A673 (cell line): ENCODE results near the gene STK17A. TPM values are rescaled to one million over a fixed set of nuclear protein-coding genes. Genes with fewer than 3 reads are reported as not detected.

Experiments
- BruUV-seq: library from RNA; stranded (reverse); fragments of 400-500 nt; replicated peaks from 2 replicates; lab custom pipeline; 2021; lab: Mats Ljungman, UMichigan
- CTCF ChIA-PET: fragments of 300-600 bp; sonication (Branson Sonifier 250); formaldehyde crosslinking; loops from one replicate; lab custom pipeline; 2022; ENCODE audit warnings: antibody characterized with exemption; lab: Charles Lee
- POLR2A ChIA-PET: fragments of 300-600 bp; sonication (Branson Sonifier 250); formaldehyde crosslinking; loops from one replicate; lab custom pipeline; 2022; ENCODE audit warnings: antibody characterized with exemption; ENCODE audit not compliant: low non-redundant PET; lab: Charles Lee
- DNase-seq: peaks from one replicate; pipeline ENCODE4 v3.0.0-alpha.2; 2015; ENCODE audit warnings: low spot score
- H3K27ac ChIP-seq: fragments of 200-600 bp; sonication (generic); 2 replicates; pipeline ENCODE4 v1.5.1; 2016; ENCODE audit warnings: mixed run types, low read depth, mild to moderate bottlenecking, mixed read lengths, antibody characterized with exemption, low read length; ENCODE audit not compliant: poor library complexity, severe bottlenecking
- H3K27me3 ChIP-seq: fragments of 200-600 bp; sonication (generic); replicated peaks from 2 replicates; pipeline ENCODE4 v1.6.1; 2017; ENCODE audit warnings: mixed run types, low read depth, mild to moderate bottlenecking, mixed read lengths, antibody characterized with exemption, low read length; ENCODE audit not compliant: insufficient read depth, poor library complexity
- H3K36me3 ChIP-seq: fragments of 200-600 bp; sonication (generic); 2 replicates; pipeline ENCODE4 v1.6.1; 2016; ENCODE audit warnings: mixed run types, mild to moderate bottlenecking, mixed read lengths, antibody characterized with exemption, low read length; ENCODE audit not compliant: insufficient read depth, poor library complexity, severe bottlenecking
- H3K4me1 ChIP-seq: fragments of 200-600 bp; sonication (generic); 2 replicates; pipeline ENCODE4 v1.6.1; 2017; ENCODE audit warnings: mixed run types, mild to moderate bottlenecking, mixed read lengths, antibody characterized with exemption, low read length; ENCODE audit not compliant: insufficient read depth, poor library complexity, severe bottlenecking
- H3K4me3 ChIP-seq: fragments of 200-600 bp; sonication (generic); 2 replicates; pipeline ENCODE4 v1.5.1; 2016; ENCODE audit warnings: low read depth, mixed run types, mild to moderate bottlenecking, mixed read lengths, low read length; ENCODE audit not compliant: poor library complexity, severe bottlenecking
- H3K9me3 ChIP-seq: fragments of 200-600 bp; sonication (generic); 2 replicates; pipeline ENCODE4 v1.6.1; 2016; ENCODE audit warnings: mixed run types, low read depth, mild to moderate bottlenecking, mixed read lengths, antibody characterized with exemption, low read length; ENCODE audit not compliant: poor library complexity, severe bottlenecking
- EZH2 ChIP-seq: fragments of 200-600 bp; sonication (generic); IDR thresholded peaks from 2 replicates; pipeline ENCODE4 v1.6.1; 2017; ENCODE audit warnings: borderline replicate concordance, low read depth, mild to moderate bottlenecking, mixed read lengths, antibody characterized with exemption, low read length; ENCODE audit not compliant: poor library complexity, severe bottlenecking
- intact Hi-C: fragments of 100-400 bp; cut with micrococcal nuclease; formaldehyde crosslinking; loops from one replicate; pipeline ENCODE4 v1.10.0; 2022; ENCODE audit not compliant: unreplicated experiment
- total RNA-seq: library from RNA; stranded (reverse); gene quantifications from 2 replicates; pipeline ENCODE4 v1.2.3, GENCODE V29; 2021
- TF ChIP-seq, protein P1 (sequence below): fragments of 300-800, 200-600 bp; sonication (generic); conservative IDR thresholded peaks from 2 replicates; pipeline ENCODE4 v1.5.1; 2017; ENCODE audit warnings: low read depth, mild to moderate bottlenecking, antibody characterized with exemption, low read length, moderate library complexity, mixed read lengths

STK17A gene
- total RNA-seq, 1 experiment from 2014 or later, result 27.3 TPM

DNA sequence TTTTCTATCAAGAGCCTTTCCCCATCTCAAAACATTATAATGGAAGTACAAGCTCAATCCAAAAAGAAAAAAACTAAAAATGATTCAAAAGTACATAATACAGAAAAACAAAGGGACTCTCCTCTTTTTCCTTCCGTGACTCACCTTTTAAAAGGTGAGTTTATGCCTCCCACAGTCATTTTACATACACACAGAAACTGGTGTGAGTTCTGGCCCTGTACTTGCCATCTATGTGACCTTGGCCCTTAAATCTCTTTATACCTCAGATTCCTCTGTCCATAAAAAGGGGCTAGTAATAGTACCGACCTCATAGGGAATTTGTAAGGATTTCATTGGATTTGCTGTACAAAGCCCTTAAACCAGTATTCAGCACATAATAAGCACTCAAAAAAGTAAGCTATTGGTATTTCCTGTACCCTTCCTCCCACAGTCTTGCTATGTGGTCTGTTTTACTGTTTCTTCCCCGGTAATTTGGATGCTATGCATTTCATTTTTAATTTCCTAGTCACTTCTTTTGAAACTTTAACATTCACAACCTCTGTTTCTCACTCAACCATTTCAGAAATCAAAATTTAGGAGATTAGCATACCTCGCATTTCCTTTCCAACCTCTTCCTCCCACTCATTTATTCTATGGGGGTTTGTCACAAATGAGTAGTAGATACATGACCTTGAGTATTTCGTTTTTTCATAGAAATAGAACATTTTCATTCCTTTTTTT is 39.0 kb downstream of the STK17A start:
- DNase-seq, result peak; percentile 91
- Histone ChIP-seq H3K9me3 (no peaks in the 10 kb centered on the region), H3K27me3 (no peaks in the 10 kb centered on the region), H3K36me3 (peaks cover 21% of the 10 kb centered on the region), H3K27ac (peak overlapping the region; percentile 86), H3K4me3 (peak overlapping the region; percentile 3), H3K4me1 (peaks cover 79% of the 10 kb centered on the region)
- ChIA-PET POLR2A (no interaction called here), CTCF (interaction anchor here (1.7 kb wide), 1 partner anchor 39 kb away, joined by 10 read pairs; the partner anchor contains the start of gene STK17A)
- no TSS peak for BruUV-seq
- TF ChIP-seq EZH2, result no peak
- TF ChIP-seq, protein P1, sequence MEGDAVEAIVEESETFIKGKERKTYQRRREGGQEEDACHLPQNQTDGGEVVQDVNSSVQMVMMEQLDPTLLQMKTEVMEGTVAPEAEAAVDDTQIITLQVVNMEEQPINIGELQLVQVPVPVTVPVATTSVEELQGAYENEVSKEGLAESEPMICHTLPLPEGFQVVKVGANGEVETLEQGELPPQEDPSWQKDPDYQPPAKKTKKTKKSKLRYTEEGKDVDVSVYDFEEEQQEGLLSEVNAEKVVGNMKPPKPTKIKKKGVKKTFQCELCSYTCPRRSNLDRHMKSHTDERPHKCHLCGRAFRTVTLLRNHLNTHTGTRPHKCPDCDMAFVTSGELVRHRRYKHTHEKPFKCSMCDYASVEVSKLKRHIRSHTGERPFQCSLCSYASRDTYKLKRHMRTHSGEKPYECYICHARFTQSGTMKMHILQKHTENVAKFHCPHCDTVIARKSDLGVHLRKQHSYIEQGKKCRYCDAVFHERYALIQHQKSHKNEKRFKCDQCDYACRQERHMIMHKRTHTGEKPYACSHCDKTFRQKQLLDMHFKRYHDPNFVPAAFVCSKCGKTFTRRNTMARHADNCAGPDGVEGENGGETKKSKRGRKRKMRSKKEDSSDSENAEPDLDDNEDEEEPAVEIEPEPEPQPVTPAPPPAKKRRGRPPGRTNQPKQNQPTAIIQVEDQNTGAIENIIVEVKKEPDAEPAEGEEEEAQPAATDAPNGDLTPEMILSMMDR, result no peak
- intact Hi-C loops, result no loop called here

GRCh38 chr7:43624156-43624555 is 41.2 kb downstream of the STK17A start:
- TF ChIP-seq EZH2, result no peak
- TF ChIP-seq, protein P1, result no peak
- CTCF ChIA-PET, result no interaction called here
- Histone ChIP-seq H3K4me3 (no peak overlapping the region), H3K9me3 (no peaks in the 10 kb centered on the region), H3K4me1 (peaks cover 66% of the 10 kb centered on the region), H3K27ac (peak overlapping the region; percentile 37), H3K36me3 (peaks cover 21% of the 10 kb centered on the region), H3K27me3 (no peaks in the 10 kb centered on the region)
- DNase-seq, result no peak
- intact Hi-C loops, result no loop called here
- POLR2A ChIA-PET, result no interaction called here
- BruUV-seq, result no TSS peak

DNA sequence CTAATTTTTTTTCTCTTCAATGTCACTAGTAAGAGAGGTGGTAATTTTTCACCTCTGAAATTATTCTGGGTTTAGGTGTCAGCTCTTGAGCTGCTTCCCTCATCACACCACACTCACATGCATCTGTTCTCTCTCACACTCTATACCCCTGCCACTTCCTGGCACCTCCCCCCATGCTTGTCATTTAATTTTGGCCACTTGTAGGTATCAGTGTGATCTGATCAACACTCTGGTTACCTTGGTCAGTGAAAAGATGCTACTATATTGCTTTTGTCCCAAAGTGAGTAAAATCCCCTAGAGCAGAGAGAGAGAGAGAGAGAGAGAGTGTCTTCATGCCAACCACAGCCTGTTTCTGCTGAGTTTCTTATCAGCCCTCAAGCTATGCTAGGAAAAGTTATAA is 42.5 kb downstream of the STK17A start:
- Histone ChIP-seq H3K4me3 (no peak overlapping the region), H3K9me3 (no peaks in the 10 kb centered on the region), H3K27me3 (no peaks in the 10 kb centered on the region), H3K4me1 (peaks cover 74% of the 10 kb centered on the region), H3K36me3 (peaks cover 13% of the 10 kb centered on the region), H3K27ac (no peak overlapping the region)
- BruUV-seq, result no TSS peak
- ChIA-PET CTCF (no interaction called here), POLR2A (no interaction called here)
- intact Hi-C loops, result no loop called here
- no peak for TF ChIP-seq EZH2
- TF ChIP-seq, protein P1, result no peak
- no peak for DNase-seq
